K562 (cell line): ENCODE measurements around the gene TRIP12. TPM values are rescaled to one million over a fixed set of nuclear protein-coding genes. Genes with fewer than 3 reads are reported as not detected.

Experiments
- ATAC-seq: fragments of 200-7000 bp; cut with Tn5 transposase; 3 replicates; pipeline ENCODE4 v1.9.1; 2020; ENCODE audit warnings: moderate library complexity
- BruUV-seq: library from RNA; stranded (reverse); fragments of 400-500 nt; replicated peaks from 2 replicates; lab custom pipeline; 2021; lab: Mats Ljungman, UMichigan
- CTCF ChIA-PET: fragments of 300-600 bp; formaldehyde crosslinking; extraction: SDS; loops from one replicate; lab custom pipeline; 2021; ENCODE audit warnings: low intra/inter-chr PET ratio; lab: Yijun Ruan, JAX
- POLR2A ChIA-PET: fragments of 300-600, 350-650 bp; sonication (Branson Sonifier 250); formaldehyde crosslinking; extraction: SDS; loops from one replicate; lab custom pipeline; 2021; ENCODE audit warnings: antibody characterized with exemption, inconsistent platforms; lab: Yijun Ruan, JAX
- DNase-seq, 4 experiments: peaks; one replicate each; pipeline versions ENCODE4 v3.0.0 to v3.0.0-alpha.2; 2011 to 2018; ENCODE audit warnings: low spot score in 3 of 4, mixed read lengths in 3 of 4; ENCODE audit errors: extremely low read depth in 1 of 4
- FAIRE-seq: peaks from 2 replicates; lab custom pipeline; 2011; peaks lifted over from hg19 to GRCh38; lab: Jason Lieb, UNC
- H2AFZ ChIP-seq: 2 replicates; pipeline ENCODE4 v1.6.0; 2011; ENCODE audit warnings: low read depth, low read length, control low read depth, inconsistent platforms
- H3K27ac ChIP-seq: fragments of 200-600 bp; 3 replicates; pipeline ENCODE4 v1.8.0; 2011; ENCODE audit warnings: low read depth, mild to moderate bottlenecking, control low read depth, inconsistent platforms, low read length, moderate library complexity, mixed read lengths; ENCODE audit errors: extremely low read depth
- H3K27me3 ChIP-seq, 2 experiments: fragments of 300-600 bp in 1 of 2; 2 replicates in 1 of 2; 3 replicates in 1 of 2; pipeline versions ENCODE4 v1.6.0 to v1.8.0; 2011; ENCODE audit warnings: inconsistent platforms in 2 of 2, low read length in 2 of 2, mild to moderate bottlenecking in 1 of 2, mixed read lengths in 1 of 2, moderate library complexity in 1 of 2; ENCODE audit not compliant: control insufficient read depth in 2 of 2, insufficient read depth in 2 of 2
- H3K36me3 ChIP-seq: fragments of 300-600 bp; 3 replicates; pipeline ENCODE4 v1.8.0; 2011; ENCODE audit warnings: mild to moderate bottlenecking, low read length, inconsistent platforms; ENCODE audit not compliant: control insufficient read depth, insufficient read depth
- H3K4me1 ChIP-seq, 2 experiments: fragments of 200-600 bp in 1 of 2; replicated peaks in 1 of 2; 2 replicates in 1 of 2; 3 replicates in 1 of 2; pipeline versions ENCODE4 v1.5.1 to v1.8.0; 2011; ENCODE audit warnings: inconsistent platforms in 2 of 2, low read length in 2 of 2, mild to moderate bottlenecking in 1 of 2, mixed read lengths in 1 of 2, moderate library complexity in 1 of 2; ENCODE audit not compliant: control insufficient read depth in 2 of 2, insufficient read depth in 2 of 2
- H3K4me2 ChIP-seq: 2 replicates; pipeline ENCODE4 v1.6.1; 2011; ENCODE audit warnings: low read length, control low read depth, inconsistent platforms, mixed read lengths; ENCODE audit not compliant: insufficient read depth
- H3K4me3 ChIP-seq: fragments of 200-600 bp; sonication (generic), shearing (Covaris generic); 2 replicates; pipeline ENCODE4 v1.5.1; 2016; ENCODE audit warnings: control low read depth, inconsistent platforms
- H3K79me2 ChIP-seq: fragments of 200-600 bp; 3 replicates; pipeline ENCODE4 v1.8.0; 2011; ENCODE audit warnings: low read length, inconsistent platforms; ENCODE audit not compliant: control insufficient read depth, insufficient read depth
- H3K9ac ChIP-seq, 2 experiments: 2 replicates each; pipeline versions ENCODE4 v1.6.0 to v1.6.1; 2011; ENCODE audit warnings: low read depth in 2 of 2, low read length in 2 of 2, control low read depth in 1 of 2, inconsistent platforms in 1 of 2, mild to moderate bottlenecking in 1 of 2, mixed read lengths in 1 of 2; ENCODE audit not compliant: insufficient read depth in 1 of 2
- H3K9me1 ChIP-seq: one replicate; pipeline ENCODE4 v1.6.0; 2011; ENCODE audit warnings: inconsistent platforms, mild to moderate bottlenecking, low read length, moderate library complexity; ENCODE audit not compliant: control insufficient read depth, insufficient read depth
- H3K9me3 ChIP-seq: replicated peaks from 2 replicates; pipeline ENCODE4 v1.5.1; 2011; ENCODE audit warnings: low read depth, low read length, inconsistent platforms; ENCODE audit not compliant: control insufficient read depth, insufficient read depth
- H4K20me1 ChIP-seq: replicated peaks from 2 replicates; pipeline ENCODE4 v1.6.1; 2011; ENCODE audit warnings: low read length, inconsistent platforms, mixed read lengths; ENCODE audit not compliant: control insufficient read depth, insufficient read depth
- HMGXB4 ChIP-seq: sonication (generic); formaldehyde crosslinking; IDR thresholded peaks from 2 replicates; pipeline ENCODE4 v1.8.1; 2023; ENCODE audit warnings: mild to moderate bottlenecking, missing genetic modification reagents
- POLR2A ChIP-seq: fragments of 450-650 bp; conservative IDR thresholded peaks from 2 replicates; pipeline ENCODE4 v1.6.1; 2016
- TFAP4 ChIP-seq: sonication (generic); formaldehyde crosslinking; IDR thresholded peaks from 2 replicates; pipeline ENCODE4 v1.8.0; 2022; ENCODE audit warnings: missing genetic modification reagents, mild to moderate bottlenecking, moderate library complexity, borderline replicate concordance
- WGBS: fragments of 100-300 bp; shearing (Covaris generic); methylation state at CpG from one replicate; pipeline ENCODE4 v1.1.6; 2016; ENCODE audit warnings: low coverage, mixed read lengths; ENCODE audit not compliant: insufficient coverage; ENCODE audit errors: missing lambda C conversion rate; 5-methylcytosine and 5-hydroxymethylcytosine counted together
- in situ Hi-C: fragments of 300-500 bp; cut with MboI; formaldehyde crosslinking; loops from 4 replicates; pipeline ENCODE4 v1.15.0; 2018; ENCODE audit warnings: inconsistent platforms, mixed read lengths
- intact Hi-C: fragments of 100-400 bp; cut with micrococcal nuclease; formaldehyde crosslinking; loops from 2 replicates; pipeline ENCODE4 v1.14.2; 2022
- polyA plus RNA-seq, 8 experiments: library from polyadenylated mRNA; depleted of rRNA in 4 of 8; stranded (reverse) in 5 of 8; unstranded in 3 of 8; fragments of >200 nt; fragmentation: Nextera tagmentation in 2 of 8; fragmentation: Illumina TruSeq in 1 of 8; extraction: Ambion mirVana in 2 of 8; extraction: Trizol in 1 of 8; gene quantifications; 2 replicates each; pipeline versions ENCODE4 v1.2.1 to v1.2.3, GENCODE V29; 2011 to 2014; ENCODE audit warnings: inconsistent platforms in 1 of 8, missing spikeins in 1 of 8
- total RNA-seq, 7 experiments: library from RNA; depleted of rRNA in 6 of 7; stranded (reverse); fragments of >200 nt in 6 of 7; fragmentation: Illumina TruSeq in 2 of 7; extraction: Trizol in 2 of 7; gene quantifications; 2 replicates each; pipeline versions ENCODE4 v1.2.1 to v1.2.3, GENCODE V29; 2011 to 2021; ENCODE audit warnings: low replicate concordance in 1 of 7

The TRIP12 gene
- total and polyA plus RNA-seq, 9 of the 15 experiments (the other 6 are each of a cell fraction or from before 2014, with no cell fraction given): 15.2 to 131 (median 80.1) TPM

DNA sequence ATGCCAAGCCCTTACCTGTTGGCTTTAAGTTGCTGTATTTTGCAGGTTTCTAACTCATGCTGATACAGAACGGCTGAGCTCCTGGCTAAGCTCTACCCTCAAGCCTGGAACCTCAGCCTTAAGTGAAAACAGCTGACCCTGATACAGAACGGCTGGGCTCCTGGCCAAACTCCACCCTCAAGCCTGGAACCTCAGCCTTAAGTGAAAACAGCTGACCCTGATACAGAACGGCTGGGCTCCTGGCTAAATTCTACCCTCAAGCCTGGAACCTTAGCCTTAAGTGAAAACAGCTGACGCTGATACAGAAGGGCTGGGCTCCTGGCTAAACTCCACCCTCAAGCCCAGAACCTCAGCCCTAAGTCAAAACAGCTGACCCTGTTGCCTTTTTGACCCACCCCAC lies 189.9 kb downstream of the TRIP12 start:
- intact Hi-C loops: no loop called here
- WGBS: 0% methylated on average over 4 of the region's 4 CpGs
- H2AFZ ChIP-seq: no peak overlapping the region
- in situ Hi-C loops: no loop called here
- H3K9me1 ChIP-seq: no peaks in the 10 kb centered on the region
- no peak overlapping the region for H3K4me3 ChIP-seq
- BruUV-seq: no TSS peak
- TF ChIP-seq TFAP4 (CRISPR knock-in tag) (peak; percentile 90), HMGXB4 (CRISPR knock-in tag) (no peak), POLR2A (no peak)
- ChIA-PET POLR2A (no interaction called here), CTCF (no interaction called here)
- no peaks in the 10 kb centered on the region for H4K20me1 ChIP-seq
- ATAC-seq (no peak), DNase-seq (peak in 1 of 4 experiments; percentile 24), FAIRE-seq (peak; percentile 37)
- no peaks in the 10 kb centered on the region for H3K9me3 ChIP-seq
- no peak overlapping the region for H3K27ac ChIP-seq
- H3K27me3 ChIP-seq: no peaks in the 10 kb centered on the region; a peak in 1 of 5 replicates
- no peaks in the 10 kb centered on the region for H3K79me2 ChIP-seq
- no peaks in the 10 kb centered on the region; a peak in 1 of 5 replicates for H3K4me1 ChIP-seq
- H3K9ac ChIP-seq: no peak overlapping the region
- H3K4me2 ChIP-seq: no peak overlapping the region
- no peaks in the 10 kb centered on the region for H3K36me3 ChIP-seq
